Activated CD4-positive, alpha-beta T cell treated with anti-CD3 and anti-CD28 coated beads, Interleukin-2, amount 50 U/mL, for 24 hours (primary cell): ENCODE data around the gene F7.
"Not testable (repeated sequence)": the region's sequence is repeated elsewhere in the genome, so short reads cannot be mapped to it uniquely, and the experiment has no call there.

Experiments used
- DNase-seq, 2 donors: peaks; one replicate each; pipeline ENCODE4 v3.0.0-alpha.2; 2020; ENCODE audit warnings: low read depth in 1 of 2, low spot score in 1 of 2

Gene F7

DNA sequence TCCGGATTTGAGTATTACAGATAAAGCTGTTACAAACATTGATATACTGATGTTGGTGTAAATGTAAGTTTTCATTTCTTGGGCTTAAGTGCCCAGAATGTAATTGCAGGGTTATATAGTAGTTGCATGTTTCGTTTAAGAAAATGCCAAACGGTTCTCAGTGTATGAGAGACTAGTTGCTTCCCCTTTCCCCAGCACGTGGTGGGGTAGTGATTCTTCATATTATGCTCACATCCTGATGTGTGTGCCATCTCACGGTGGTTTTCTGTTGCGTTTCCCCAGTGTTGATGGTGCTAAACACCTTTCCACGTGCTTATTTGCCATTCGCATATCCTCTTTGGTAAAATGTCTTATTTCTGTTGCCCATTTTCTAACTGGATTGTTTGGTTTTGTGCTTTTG lies 34.7 kb upstream of the F7 start:
- no peak for DNase-seq

DNA sequence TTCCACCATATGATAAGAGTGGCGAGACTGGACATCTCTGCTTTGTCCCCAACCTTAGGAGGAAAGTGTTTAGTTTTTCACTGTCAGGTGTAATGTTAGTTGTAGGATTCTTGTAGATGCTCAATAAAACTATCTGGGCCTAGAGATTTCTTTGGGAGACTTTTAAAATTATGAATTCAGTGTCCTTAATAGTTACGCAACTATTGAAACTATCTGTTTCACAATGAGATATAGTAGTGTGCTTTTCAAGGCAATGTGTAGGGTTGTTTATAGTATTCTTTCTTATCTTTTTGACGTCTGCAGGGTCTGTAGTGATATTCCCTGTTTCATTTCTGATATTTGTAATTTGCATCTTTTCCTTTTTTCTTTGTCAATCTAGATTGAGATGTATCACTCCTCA lies 33.2 kb upstream of the F7 start:
- DNase-seq = no peak

DNA sequence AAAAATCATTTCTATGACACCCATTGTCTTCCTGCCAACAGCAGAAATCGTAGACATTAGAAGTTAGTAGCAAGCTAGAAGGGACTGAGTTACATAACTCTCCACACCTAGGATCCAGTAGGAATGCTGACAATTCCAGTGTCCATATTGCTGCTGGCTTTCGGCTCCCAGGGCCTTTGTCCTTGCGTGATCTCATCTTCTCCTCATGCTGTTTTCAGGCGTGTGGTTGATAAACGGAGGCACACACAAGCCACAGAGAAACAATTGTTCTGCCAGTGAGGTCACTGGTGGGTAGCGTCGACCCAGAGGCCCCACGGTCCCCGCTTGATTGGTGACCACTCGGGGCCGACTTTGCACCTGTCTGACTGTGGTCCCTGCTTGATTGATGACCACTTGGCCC lies 31.6 kb upstream of the F7 start:
- DNase-seq = no peak

DNA sequence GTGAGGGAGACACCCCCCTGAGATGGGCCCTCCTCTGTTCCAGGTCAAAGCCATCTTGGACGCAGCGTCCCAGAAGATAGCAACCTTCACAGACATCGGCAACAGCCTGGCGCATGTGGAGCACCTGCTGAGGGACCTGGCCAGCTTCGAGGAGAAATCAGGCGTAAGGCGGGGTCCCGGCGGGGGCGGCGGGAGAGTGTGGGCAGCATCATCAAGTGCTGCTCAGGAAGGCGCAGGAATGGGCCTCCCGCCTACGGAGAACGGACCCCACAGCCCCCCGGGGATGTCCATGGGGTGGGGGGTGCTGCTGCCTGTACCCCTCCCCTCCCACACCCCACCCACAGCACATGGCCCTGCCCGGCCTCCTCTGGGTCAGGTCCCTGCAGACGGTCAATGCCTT lies 31.2 kb upstream of the F7 start:
- no peak for DNase-seq

DNA sequence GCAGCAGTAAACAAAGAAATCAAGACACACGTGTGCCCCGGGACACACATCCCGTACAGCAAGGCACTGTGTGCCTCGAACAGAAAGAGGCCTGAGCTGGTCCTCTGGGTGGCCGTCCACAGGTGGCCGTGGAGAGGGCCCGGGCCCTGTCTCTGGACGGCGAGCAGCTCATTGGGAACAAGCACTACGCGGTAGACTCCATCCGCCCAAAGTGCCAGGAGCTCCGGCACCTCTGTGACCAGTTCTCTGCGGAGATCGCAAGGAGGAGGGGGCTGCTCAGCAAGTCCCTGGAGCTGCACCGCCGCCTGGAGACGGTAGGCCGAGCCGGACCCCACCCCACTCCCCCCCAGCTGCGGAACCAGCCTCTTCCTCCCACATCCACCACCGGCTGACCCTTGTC lies 30.7 kb upstream of the F7 start:
- no peak for DNase-seq

DNA sequence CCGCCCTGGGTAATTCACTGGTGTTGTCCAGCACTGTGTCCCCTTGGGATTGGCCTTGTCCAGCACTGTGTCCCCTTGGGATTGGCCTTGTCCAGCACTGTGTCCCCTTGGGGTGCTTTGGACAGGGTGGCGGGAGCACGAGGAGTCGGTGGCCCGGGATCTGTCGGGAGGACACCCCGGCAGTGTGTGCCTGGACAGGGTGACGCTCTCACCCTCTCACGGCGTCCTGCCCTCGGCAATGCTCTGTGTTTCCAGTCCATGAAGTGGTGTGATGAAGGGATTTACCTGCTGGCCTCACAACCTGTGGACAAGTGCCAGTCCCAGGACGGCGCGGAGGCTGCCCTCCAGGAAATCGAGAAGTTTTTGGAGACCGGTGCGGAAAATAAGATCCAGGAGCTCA lies 29.9 kb upstream of the F7 start:
- no peak for DNase-seq

DNA sequence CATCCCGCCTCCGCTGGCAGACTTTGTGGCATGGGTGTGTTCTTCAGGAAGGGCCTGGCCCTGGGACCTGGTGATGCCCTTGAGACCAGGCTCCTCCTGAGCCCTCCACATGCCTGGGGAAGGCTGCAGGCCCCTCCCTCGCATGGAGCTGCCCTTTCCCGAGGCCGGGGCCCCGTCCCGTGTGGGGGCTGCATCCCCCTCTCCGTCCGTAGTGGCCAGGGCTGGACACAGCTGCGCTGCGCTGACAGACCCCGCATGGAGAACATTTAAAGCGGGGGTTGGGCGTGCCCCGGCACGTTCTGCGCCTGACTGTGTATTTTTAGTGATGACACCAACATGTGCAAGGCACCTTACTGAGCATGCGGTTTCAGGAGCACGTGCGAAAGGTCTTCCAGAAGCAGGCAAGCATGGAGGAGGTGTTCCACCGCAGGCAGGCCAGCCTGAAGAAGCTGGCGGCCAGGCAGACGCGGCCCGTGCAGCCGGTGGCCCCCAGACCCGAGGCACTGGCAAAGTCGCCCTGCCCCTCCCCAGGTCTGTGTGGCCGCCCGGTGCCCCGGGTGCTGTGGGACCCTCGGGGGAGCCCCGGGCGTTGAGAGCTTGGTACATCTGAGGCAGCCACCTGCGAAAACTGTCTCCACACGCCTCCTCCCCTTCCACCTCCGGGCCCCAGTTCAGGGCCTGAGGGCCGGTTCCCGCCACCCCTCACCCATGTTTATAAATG lies 28.8 kb upstream of the F7 start:
- no peak for DNase-seq

DNA sequence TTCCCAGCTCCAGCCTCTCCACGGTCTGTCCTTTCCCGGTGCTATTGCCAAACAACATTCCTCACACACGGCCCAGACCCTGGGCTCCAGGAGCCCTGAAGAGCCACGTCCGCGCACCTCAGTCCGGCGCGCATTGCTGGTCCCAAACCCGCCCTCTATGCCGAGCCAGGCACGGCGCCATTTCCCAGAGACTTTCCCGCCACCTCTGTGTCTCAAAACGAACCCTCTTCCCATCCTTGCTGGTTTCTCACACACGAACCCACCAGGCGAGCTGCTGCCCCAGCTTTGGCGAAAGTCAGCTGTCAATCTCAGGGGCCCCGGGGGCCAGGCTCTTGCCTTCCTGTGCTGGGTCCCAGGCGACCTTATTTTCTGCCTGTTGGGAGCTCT lies 28.0 kb upstream of the F7 start:
- no peak for DNase-seq

DNA sequence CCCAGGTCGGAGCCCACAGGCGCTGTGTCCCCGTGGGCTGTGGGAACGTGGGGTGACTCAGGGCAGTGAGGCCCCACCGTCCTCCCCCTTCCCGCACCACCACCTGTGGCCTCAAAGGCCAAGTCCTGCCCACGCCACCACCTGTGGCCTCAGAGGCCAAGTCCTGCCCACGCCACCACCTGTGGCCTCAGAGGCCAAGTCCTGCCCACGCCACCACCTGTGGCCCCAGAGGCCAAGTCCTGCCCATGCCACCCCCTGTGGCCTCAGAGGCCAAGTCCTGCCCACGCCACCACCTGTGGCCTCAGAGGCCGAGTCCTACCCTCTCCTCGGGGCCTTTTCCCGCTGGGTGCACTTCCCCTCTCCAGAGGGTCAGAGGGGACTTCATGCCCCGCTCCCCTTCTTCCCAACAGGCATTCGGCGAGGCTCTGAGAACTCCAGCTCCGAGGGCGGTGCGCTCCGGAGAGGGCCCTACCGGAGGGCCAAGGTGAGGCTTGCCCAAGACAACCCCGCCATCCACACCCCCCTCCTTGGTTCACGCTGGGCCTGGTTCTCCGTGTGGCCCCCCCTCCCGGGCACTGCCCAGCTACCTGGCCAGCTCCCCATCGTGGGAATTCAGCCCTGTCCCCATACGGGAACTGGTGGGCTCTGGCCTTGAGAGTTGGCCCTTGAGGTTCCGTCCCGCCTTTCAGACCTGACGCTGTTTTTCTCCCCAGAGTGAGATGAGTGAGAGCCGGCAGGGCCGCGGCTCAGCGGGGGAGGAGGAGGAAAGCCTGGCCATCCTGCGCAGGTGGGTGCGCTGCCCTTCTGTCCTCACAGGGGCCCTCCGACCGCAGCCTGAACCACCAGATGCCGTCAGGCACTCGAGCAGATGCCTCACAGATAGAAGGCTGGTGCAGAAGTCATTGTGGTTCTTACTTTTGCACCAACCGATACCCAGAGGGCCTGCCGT lies 27.4 kb upstream of the F7 start:
- no peak for DNase-seq

DNA sequence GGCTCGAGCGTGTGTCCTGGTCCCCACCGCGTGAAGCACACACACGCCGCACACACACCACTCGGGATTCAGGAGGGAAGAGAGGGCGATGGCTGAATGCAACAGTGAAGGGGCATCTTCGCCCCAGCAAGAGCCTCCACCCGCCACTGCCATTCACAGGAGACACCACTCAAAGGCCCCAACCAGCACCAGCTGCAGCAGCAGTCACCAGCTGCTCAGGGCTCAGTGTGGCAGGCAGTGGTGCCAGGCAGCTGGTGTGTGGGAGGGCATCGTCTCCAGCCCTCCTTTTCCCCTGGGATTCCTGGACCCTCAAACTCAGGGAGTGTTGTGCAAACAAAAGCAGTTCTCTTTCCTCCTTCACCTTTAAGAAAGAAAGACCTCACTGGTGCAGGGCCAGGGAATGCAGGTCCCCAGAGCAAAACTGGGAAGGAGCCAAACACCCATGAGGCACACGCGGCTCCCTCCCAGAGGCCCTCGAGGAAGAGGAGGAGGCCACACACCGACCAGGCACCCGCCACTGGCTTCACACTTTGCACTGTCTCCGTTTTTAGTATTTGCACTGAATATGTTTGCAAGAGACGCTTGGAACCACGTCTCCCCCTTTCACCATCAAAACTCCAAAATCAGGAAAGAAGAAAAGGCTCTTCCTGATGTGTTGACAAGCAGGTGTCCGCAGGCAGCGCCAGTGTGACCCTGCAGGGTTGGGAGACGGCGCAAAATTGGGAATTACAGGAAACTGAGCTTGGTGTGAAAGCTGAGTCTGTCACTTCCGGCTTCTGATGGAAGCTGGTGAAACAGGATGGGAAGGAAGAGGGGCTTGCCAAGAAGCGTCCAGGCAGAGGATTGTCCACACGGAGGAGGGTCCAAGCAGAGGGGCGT lies 26.4 kb upstream of the F7 start:
- DNase-seq = no peak

DNA sequence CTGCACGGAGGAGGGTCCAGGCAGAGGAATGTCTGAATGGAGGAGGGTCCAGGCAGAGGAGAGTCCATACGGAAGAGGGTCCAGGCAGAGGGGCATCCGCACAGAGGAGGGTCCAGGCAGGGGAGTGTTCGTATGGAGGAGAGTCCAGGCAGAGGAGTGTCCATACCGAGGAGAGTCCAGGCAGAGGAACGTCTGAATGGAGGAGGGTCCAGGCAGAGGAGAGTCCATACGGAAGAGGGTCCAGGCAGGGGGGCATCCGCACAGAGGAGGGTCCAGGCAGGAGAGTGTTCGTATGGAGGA lies 25.9 kb upstream of the F7 start:
- not testable (repeated sequence) for DNase-seq

DNA sequence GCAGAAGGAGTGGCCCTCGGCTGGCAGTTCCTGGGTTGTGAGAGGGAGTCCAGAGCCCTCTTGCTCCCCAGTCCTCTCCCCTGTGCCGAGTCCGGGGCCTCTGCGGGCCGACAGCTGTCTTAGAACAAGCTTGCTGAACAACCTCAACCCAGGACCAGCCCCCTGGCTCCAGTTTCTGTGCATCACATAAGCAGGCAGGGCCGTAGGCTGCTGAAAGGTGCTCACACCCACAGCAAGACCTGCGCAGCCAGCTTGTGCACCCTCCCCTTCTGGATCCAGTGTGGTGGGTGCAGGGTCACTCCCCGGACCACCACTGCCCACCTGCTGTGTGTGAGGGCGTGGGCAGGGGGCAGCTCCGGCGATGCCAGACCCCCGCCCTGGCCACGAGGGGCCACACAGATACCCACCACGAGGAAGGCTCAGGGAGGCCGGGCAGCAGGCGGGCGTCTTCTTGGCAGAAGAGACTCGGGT lies 25.2 kb upstream of the F7 start:
- DNase-seq = no peak

DNA sequence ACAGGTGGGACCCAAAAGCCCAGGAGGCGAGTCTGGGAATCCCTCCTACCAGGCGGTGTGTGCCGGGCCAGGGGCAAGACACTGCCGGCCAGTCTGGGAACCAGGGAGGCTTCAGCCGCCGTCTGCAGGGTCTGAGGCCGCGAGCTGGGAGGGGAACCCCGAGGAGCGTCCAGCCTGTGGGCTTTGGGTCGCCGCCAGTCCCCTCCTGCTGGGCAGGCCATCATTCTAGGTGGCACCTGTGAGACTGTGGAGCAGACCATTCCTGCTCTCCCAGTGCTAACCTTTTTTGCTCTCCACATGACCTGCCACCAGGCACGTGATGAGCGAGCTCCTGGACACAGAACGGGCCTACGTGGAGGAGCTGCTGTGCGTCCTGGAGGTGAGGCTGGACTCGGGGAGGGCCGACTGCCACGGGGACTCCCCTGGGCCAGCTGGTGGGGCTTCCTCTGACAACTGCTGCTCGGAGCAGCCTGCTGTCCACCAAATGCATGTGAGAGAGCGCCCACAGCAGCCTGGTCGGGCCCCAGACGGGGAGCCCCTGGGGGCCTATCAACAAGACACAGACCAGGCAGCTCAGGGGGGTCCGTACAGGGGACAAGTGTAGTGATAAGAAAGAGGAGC lies 24.6 kb upstream of the F7 start:
- DNase-seq = no peak

DNA sequence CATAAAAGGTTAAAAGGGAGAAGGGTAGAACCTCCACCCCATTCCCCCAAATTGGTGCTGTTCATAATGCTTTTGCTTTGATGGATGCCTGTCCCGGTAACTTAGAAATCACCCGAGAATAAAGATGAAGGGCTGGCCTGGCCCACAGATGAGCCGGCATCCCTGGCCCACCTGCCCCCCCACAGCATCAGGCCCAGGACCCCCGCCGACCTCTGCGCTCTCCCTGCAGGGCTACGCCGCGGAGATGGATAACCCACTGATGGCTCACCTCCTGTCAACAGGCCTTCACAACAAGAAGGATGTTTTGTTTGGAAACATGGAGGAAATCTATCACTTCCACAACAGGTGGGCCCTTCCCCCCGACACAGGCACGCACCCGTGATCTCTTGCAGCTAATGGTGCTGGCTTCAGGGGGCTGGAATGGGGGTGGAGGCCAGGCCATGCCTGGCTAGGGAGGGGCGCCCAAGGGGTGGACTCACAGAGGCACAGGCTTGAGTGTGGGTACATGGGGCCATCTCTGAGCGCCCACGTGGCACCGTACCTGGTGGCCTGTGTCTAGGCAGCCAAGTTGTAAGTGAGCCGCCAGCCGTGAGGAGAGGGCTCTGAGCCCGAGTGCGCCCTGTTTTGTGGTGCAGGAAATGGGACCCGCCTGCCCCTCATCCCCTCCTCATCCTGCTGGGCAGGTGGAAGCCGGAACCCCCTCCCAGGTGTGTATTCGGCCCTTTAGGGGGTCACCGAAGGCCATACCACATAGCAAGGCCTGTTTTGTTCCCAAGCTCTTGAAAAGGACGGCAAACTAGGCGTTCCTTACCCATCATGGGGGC lies 23.2 kb upstream of the F7 start:
- DNase-seq = no peak

DNA sequence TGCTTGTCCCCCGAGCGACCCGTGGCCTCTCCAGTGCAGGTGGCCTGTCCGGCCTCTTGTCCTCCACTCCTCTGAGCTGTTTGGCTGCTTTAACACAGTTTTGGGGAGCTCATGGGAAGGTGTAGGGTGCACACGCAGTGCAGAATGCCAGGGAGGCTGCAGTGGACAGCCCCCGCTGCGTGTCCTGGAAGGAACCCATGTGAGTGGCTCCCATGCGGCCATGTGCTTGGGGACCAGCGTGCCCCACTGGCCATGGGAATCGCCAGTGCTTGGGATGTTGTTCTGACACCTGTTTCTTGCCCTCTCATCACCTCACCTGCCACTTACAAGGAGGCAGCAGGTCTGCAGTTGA lies 22.6 kb upstream of the F7 start:
- no peak for DNase-seq

DNA sequence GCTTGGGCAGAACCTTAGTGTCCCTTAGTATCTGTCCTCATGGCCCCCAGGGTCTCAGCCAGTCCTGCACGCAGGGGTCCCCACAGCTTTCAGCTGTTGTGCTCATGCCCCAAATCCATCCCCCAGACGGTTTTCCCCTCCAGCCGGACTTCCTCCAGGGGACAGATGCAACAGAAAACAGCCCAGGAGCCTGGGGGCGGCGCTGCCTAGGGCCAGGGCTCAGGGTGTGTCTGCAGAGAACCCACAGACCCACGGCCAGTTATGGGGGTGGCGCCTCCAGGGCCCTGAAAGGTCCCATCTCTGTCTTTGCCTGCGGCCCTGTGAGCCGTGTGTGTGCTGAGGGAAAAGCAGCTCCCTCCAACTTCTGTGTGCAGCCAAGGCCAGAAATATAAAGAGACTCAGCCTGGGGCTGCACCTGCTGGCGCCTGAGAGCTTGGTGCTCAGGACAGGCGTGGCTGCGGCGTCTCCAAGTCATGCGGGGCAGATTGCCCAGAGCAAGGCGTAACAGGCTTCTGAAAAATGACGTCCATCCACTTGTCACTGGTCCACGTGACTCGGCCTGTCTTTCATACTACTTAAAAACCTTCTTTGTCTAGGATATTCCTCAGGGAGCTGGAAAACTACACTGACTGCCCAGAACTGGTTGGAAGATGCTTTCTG lies 22.1 kb upstream of the F7 start:
- DNase-seq = no peak

DNA sequence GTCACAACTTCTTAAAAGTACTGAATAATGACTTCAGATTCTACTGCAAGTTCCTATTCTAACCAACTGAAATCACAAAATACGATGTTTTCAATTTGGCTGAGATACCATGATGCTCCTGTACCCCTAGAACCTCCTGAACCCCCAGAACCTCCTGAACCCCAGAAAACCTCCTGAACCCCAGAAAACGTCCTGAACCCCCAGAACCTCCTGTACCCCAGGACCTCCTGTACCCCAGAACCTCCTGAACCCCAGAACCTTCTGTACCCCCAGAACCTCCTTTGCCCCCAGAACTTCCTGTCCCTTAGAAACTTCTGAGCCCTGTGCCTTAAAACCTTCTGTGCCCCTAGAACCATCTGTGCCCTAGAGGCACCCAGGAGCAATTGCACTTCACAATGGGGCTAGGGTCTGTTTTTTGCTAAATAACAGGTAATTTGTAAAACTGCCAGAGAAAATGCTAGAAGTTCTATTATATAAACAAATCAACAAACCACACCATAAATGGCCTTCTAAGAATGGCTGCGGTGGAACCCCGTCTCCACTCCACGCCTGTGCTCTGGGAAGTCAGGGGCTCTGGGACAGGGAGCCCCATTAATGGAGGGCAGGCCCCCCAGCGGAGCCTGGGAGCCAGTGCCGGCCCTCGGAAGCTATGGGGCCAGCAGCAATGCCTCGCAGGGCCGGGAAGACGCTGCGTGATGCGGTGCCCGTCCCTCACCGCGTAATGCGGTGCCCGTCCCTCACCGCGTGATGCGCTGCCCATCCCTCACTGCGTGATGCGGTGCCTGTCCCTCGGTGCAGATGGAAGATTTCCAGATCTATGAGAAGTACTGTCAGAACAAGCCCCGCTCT lies 21.3 kb upstream of the F7 start:
- DNase-seq = no peak

DNA sequence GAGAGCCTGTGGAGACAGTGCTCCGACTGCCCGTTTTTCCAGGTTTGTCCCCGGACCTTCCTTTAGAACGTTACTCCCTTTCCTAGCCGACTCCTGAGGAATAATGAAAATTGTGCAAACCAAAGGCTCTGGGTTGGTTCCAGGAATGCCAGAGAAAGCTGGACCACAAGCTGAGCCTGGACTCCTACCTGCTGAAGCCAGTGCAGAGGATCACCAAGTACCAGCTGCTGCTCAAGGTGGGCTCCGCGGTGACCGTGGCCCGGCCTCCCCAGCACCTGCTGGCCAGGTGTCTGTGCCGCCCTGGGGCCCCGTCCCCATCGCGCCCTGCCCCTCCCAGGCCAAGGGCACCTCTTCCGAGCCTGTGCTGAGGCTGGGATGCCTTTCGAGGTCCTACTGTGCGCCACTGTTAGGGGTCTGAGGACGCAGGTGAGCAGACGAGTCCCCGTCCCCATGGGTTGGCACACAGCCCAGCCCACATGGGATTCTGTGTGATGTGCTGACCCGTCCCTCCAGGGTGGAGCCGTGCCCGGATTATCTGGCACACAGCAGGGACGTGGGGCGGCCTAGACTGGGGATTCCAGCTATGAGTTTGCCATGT lies 20.5 kb upstream of the F7 start:
- no peak for DNase-seq
